Bladder microvascular endothelial cell (primary cell): Measurements from ENCODE around the gene SRPK2. TPM values are rescaled to one million over a fixed set of nuclear protein-coding genes. Genes with fewer than 3 reads are reported as not detected.

Source experiments
- total RNA-seq: library from RNA; depleted of rRNA; stranded (reverse); fragments of >200 nt; gene quantifications from 2 replicates; pipeline ENCODE4 v1.2.3, GENCODE V29; 2014

Gene SRPK2
- total RNA-seq = 35.9 and 71.1 TPM in 2 replicates

GRCh38 chr7:105388356-105389087 is at the start of gene SRPK2:
Gene SRPK2 (minus strand): TSS chr7:105388921.

Other genes starting within 250 kb of the SRPK2 start
- gene PUS7, start 133.3 kb upstream of the SRPK2 start, total RNA-seq = 14.2 and 29.0 TPM in 2 replicates
- 8.6 and 12.7 TPM in 2 replicates for gene RINT1, start 143.3 kb upstream of the SRPK2 start, total RNA-seq
- gene EFCAB10, start 192.6 kb upstream of the SRPK2 start, total RNA-seq = 0.25 TPM in 1 of 2 replicates, not detected in the other